Measurements from ENCODE around the gene KIAA1671. TPM values are rescaled to one million over a fixed set of nuclear protein-coding genes. Genes with fewer than 3 reads are reported as not detected.
"Not testable (repeated sequence)": the region's sequence is repeated elsewhere in the genome, so short reads cannot be mapped to it uniquely, and the experiment has no call there.

Gene KIAA1671
- total RNA-seq, 1 donor from 2014 or later: 12.8 TPM

DNA sequence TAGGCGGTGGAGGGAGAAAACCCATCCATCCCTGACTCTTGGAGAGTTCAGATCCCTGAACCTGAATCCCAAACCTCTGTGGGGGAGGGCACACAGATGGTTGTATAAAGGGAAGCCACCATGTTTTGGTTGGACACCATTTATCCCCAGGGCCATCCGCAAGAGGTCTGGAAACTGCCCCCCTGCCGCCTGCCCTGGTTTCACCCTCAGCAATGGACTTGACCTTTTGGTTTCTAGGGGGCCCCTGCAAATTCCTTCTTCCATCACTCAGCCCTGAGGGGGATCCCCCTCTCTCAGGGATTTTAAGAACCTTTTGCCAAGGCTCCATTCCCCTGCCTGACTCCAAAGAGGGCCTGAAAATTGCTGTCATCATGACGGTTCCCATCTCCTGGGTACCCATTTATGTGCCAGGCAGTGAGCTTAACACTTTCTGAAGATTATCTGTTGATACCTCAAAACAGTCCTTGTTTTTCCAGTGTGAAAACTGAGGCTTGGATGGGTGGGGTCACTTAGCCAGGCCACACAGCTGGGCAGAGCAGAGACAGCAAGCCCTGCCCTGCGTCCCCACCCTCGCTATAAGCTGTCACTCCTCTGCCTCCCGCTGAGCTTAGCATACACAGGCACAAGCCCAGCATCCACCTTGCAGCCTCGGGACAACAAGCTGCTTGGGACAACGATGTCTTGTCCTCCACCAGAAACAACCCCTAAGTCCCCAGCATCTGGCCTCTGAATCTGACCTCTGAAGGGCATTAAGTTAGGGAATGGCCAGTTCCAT lies 213.9 kb downstream of the KIAA1671 start:
- intact Hi-C loops (cut with DNase I): no loop called here
- no peak for ATAC-seq
- no peak for DNase-seq (ENCODE audit: missing footprints)

DNA sequence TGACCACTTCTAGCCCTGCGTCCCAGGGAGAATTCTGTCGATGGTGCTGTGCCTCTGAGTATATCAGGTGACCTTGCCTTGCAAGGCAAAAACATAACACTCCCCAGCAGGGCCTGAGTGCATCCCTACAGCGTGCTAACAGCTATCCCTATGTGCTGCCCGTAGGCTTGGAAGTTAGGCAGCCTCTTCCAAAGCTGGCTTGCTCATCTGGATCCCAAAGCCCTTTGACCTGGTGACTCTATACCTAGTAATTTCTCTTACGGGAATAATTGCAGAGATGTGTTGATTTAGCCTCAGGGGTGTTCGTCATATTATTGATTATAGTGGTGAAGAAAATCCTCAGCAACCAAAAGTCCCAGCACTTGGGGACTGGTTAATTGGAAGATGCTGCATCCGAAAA lies 214.6 kb downstream of the KIAA1671 start:
- DNase-seq (ENCODE audit: missing footprints): no peak
- no peak for ATAC-seq
- intact Hi-C loops (cut with DNase I): no loop called here

DNA sequence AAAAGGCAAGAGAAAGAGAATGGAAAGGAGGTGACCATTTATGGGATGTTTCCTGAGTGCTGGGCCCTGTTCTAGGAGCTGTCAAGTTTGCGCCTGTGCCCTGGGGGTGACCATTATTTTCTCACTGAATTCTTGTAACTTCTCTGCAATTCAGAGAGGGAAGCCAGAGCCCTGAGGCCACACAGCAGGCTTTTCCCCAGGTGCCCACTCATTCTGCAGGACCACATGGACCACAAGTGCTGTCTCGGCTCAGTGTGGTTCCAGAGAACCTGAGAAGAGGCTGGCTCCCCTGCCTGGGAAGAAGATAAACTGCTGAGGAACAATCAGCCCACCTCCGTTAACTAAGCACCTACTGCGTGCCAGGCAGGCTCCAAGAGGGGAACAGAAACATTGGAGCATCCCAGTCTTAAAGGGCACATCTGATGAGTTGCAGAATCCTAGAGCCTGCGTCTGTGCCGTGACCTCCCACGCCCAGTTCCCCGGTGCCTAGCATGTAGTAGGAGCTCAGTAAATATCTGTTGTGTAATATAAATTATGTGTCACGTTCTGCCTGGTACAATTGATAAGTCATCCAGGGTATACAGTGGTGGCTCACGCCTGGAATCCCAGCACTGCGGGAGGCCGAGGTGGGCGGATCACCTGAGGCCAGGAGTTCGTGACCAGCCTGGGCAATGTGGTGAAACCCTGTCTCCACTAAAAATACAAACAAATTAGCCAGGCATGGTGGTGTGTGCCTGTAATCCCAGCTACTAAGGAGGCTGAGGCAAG lies 215.5 kb downstream of the KIAA1671 start:
- intact Hi-C loops (cut with DNase I): no loop called here

DNA sequence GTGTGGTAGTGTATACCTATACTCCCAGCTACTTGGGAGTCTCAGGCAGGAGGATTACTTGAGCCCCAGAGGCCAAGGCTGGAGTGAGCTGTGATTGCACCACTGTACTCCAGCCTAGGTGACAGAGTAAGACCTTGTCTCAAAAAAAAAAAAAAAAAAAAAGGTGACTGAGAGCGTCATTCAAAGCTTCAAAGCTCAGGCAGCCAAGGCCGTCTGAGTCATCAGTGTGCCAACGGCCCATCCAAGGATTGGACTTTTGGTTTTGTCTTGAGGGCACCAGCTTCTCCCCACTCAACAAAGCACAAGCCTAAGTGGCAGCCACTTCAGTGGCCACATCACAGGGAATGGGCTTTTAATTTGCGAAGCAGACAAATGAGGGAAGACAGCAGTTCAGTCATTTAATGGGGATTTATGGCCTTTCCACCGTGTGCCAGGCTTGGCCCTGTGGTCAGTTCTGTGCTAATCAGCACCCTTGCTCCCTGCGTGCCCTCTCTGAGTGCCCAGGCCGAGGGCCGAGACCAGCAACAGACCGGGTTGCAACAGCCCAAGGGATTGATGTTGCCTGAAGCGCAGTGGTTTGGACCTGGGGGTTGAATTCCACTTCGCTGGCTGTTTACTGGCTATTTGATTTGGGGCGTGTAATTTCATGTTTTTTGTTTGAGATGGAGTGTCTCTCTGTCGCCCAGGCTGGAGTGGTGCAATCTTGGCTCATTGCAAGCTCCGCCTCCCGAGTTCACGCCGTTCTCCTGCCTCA lies 216.9 kb downstream of the KIAA1671 start:
- DNase-seq (ENCODE audit: missing footprints) (no peak), ATAC-seq (no peak)
- intact Hi-C loops (cut with DNase I): no loop called here

More for the DNA sequence above, 215.5 kb downstream of the KIAA1671 start:
- DNase-seq (ENCODE audit: missing footprints): no peak
- ATAC-seq: no peak

DNA sequence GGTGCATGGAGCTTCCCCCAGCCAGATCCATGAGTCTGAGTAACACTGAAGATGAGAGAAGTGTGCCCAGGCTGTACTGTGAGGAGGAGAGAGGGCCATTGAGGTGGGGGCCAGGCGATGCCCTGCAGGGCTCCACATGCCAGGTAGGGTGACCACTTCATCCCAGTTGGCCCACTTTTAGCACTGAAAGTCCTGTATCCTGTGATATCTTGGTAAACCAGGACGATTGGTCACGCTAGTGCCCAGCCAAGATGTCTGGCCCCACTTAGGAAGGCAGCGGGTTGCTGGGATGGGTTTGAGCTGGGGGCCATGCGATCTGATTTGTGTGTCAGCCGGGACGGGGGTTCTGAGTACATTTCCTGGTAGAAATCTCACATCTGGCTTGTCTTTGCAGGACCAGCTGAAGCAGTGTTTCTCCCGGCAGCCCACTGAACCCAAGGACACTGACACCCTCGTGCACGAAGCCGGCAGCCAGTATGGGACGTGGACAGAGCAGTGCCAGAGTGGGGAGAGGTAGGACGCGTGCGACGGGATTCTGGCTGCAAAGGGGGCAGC lies 218.0 kb downstream of the KIAA1671 start:
- ATAC-seq (no peak), DNase-seq (ENCODE audit: missing footprints) (no peak)
- intact Hi-C loops (cut with DNase I): no loop called here

DNA sequence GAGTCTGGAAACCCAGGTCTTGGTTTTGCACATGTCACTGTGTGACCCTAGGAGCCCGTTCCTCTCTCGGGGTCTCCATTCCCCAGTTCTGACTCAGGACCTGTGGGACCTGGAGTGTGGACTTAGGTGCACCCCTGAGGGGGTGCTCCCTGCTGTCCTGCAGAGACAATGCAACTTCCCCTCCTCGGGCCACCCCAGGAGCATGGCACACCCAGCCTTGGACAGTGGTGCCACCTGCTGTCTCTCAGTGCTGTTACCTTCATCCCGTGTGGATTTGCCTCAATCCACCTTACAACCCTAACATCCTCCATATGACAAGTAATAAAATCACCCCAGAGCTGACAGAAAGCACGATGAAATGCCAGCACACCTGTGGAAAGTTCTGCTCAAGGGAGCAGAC lies 219.6 kb downstream of the KIAA1671 start:
- peak; percentile 54 for ATAC-seq

DNA sequence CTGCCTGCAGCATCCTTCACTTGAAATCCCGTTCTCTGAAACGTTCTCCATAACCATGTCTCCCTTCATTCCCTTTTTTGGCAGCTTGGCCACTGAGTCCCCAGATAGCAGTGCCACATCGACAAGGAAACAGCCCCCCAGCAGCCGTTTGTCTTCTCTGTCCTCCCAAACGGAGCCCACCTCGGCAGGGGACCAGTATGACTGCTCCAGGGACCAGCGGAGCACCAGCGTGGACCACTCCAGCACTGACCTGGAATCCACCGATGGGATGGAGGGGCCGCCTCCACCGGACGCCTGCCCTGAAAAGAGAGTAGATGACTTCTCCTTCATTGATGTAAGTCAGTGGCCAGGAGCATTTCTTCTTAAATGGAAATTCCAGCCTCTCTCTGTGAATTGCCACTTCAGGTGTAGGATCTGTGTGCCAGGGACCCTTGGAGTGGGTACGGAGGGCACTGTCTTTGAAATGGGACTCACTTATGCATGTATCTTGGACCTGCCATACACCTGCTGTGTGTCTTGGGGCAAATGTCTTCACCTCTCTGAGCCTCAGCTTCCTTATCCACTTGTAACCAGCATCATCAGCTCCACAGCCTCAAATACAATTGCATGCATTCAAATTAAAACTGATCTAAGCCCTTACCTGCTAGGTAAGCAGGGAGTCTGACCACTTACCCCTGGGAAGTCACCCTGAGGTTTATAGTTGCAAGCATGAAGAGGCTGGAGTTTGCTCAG lies 221.8 kb downstream of the KIAA1671 start:
- ATAC-seq: no peak
- intact Hi-C loops (cut with DNase I): no loop called here
- DNase-seq (ENCODE audit: missing footprints): no peak

More for the DNA sequence above, 219.6 kb downstream of the KIAA1671 start:
- DNase-seq (ENCODE audit: missing footprints): no peak
- intact Hi-C loops (cut with DNase I): loop anchor here (1.0 kb wide), 2 partner anchors 61 to 91 kb away; no protein-coding TSS in a partner anchor

DNA sequence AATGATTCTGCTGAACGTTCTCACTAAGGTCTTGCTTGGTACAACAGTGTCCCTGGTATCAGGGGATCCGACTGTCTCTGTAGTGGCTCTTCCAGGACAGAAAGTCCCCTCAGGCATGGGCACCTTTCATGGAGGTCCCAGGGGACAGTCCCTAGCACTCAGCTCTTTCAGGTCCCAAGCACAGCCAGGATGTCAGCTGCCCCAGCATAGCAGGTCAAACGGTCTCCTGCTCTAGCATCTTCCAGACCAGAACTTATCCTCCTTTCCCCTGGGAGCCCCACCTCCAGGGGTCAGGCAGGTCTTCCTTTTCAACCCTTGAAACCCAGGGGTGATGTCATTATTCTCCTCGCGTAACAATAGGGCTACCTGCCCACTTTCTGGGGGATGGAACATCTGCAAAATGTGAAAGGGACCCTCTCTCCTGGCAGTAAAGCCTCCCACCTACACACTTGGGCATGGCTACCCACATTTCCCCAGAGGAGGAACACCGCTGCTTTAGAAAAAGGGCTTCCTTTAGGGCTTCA lies 222.4 kb downstream of the KIAA1671 start:
- no peak for ATAC-seq
- intact Hi-C loops (cut with DNase I): no loop called here

DNA sequence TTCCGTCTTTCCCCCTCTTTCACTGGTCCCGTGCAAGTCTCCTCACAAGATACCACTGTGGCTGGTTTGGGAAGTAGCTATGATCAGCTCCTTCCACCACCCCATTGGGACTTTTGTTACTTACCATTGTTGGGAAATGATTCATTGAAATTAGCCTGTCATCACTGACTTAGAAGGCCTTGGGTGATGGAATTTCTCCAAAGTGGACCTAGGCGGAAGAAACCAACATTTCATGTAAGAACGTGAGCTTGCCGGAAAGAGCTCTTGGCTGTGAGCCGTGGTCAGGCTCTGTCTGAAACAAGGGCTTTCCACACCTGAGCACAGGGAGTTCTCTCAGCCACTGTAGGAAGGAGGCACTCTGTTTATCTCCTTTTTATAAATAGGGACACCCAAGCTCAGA lies 223.7 kb downstream of the KIAA1671 start:
- ATAC-seq (no peak), DNase-seq (ENCODE audit: missing footprints) (no peak)
- intact Hi-C loops (cut with DNase I): no loop called here

More for the DNA sequence above, 222.4 kb downstream of the KIAA1671 start:
- no peak for DNase-seq (ENCODE audit: missing footprints)

DNA sequence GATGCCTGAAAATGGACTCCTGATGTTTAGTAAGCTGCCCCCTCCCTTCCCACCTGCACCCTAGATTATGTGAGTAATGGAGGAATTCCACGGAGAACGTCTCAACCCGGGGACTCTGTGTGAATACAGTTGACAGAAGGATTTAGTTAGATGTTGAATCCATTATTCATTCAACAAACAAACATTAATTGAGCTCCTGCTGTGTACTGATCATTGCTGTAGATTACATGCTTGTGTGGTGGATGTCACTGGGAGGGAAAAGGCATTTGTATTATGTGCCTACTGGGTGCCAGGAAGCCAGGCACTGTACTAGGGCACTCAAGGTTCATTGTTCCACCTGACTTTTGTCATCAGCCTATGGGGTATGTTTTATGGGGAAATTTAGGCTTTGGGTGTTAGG lies 224.3 kb downstream of the KIAA1671 start:
- DNase-seq (ENCODE audit: missing footprints) (no peak), ATAC-seq (no peak)
- intact Hi-C loops (cut with DNase I): no loop called here

DNA sequence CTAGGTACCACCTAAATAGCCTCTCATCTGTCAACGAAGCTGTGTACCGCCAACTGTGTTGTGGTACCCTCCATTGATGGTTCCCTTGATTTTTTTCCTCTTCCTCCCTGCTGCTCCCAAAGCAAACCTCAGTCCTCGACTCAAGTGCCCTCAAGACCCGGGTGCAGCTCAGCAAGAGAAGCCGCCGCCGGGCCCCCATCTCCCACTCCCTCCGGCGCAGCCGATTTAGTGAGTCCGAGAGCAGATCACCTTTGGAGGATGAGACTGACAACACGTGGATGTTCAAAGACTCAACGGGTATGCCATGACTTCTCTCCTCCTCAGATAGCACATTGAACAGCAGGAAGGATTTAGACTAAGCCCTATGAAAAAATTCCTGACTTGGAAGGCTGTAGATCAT lies 224.7 kb downstream of the KIAA1671 start:
- ATAC-seq (no peak), DNase-seq (ENCODE audit: missing footprints) (no peak)
- intact Hi-C loops (cut with DNase I): no loop called here

DNA sequence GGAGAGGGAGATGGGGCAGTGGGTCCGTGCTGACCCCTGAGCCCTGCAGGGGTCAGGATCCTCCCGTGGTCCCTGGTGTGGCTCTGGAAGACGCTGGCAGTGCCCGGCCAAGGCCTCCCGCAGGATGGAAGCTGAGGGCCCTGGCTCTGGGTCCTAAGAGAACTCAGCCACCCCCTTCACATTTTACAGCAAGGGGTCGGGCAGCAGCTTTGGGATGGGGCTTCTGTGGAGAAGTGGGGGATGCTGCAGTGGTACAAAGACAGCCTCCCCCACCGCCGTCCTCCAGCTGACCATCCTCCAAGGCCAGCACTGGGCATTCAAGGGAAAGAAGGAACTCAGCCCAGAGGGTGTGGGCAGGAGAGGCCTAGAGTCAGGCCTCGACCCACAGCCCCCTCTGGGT lies 225.4 kb downstream of the KIAA1671 start:
- ATAC-seq (no peak), DNase-seq (ENCODE audit: missing footprints) (no peak)
- intact Hi-C loops (cut with DNase I): no loop called here

DNA sequence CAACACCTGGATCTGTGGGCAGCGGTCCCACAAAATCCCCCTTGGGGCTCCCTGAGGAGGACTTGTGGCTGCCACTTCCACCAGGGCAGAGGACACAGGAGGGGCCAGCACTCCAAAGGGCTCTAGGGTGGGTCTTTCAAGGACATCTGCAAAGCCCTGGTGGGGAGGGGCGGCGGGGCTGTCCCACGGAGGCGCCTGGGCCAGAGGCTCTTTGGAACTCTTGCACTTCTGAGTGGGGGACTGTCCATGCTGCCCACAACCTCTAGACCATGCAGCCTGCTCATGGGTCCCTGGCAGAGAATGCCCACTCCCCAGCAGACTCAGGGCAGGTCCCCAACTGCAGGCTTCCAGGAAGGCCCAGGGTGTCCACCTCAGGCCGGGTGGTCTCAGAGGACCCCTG lies 225.8 kb downstream of the KIAA1671 start:
- ATAC-seq: peak; percentile 35
- intact Hi-C loops (cut with DNase I); DNase-seq (ENCODE audit: missing footprints): not testable (repeated sequence)

DNA sequence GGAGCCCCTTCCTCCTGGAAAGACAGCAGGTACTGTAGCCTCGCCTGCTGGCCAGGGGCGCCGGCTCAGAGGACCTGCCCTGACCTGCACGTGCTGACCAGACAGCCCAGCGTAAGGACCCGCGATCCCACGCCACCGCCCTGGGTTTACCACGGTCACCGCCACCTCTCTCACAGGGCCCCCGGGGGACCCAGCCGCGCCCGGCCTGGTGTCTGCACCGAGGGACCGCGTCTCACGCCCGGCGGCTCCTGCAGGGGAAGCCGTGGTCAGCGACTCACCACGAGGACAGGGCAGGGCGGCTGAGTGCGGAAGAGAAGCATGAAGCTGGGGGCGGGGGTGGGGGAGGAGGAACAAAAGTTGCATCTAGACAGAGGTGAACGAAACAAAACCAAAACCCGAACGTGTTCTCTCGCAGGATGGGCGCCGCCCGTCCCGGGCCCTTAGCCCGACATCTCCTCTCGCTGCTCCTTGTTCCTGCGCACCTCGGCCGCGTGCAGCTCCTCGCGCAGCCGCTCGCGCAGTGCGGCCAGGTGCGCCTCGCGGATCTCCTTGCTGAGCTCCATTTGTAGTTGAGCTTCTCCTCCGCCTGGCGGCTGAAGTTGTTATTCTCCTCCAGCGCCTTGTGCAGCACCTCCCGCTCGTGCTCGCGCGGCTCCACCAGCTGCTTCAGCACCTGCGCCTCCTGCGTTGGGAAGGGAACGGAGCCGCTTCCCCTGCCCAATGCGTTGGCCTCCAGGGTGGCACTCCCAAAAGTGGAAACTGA lies 226.5 kb downstream of the KIAA1671 start:
- DNase-seq (ENCODE audit: missing footprints): not testable (repeated sequence)
- peak; percentile 55 for ATAC-seq

DNA sequence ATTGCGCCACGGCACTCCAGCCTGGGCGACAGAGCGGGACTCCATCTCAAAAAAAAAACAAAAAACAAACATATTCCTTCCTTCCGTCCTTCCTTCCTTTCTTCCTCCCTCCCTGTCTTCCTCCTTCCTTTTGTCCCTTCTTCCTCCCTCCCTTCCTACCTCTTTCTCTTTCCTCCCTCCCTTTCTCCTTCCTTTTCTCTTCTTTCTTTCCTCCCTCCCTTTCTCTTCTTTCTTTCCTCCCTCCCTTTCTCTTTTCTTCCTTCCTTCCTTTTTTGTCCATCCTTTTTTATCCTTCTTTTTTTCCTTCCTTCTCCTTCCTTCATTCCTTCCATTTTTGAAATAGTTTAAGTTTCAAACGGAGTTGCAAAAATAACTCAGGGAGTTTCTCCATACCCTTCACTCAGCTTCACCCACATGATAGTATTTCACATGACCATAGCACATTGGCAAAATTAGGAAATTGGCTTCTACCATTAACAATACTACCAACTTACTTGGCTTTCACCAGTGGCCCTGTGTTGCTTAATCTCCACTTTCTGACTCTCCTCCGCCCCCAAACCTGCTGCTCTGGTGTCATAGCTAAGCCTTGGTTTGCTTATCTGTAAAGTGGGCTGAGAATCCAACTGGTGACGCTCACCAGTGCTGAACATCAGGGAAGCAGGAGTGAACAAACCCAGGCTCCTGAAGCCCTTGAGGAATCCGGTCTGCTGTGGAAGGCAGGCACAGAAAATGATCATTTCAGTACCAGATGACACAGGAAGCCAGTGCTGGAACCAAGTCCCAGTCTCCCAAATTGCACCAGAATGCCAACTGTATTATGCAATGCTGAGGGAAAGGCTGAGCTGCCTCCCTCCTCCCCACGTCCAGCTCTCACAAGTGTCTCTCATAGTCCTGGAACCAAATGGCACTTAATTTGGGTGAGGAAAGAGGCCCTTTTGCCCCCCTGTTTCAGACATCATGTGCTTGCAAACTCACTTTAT lies 229.9 kb downstream of the KIAA1671 start:
- DNase-seq (ENCODE audit: missing footprints) (no peak), ATAC-seq (no peak)
- intact Hi-C loops (cut with DNase I): no loop called here

More for the DNA sequence above, 226.5 kb downstream of the KIAA1671 start:
- intact Hi-C loops (cut with DNase I): not testable (repeated sequence)

DNA sequence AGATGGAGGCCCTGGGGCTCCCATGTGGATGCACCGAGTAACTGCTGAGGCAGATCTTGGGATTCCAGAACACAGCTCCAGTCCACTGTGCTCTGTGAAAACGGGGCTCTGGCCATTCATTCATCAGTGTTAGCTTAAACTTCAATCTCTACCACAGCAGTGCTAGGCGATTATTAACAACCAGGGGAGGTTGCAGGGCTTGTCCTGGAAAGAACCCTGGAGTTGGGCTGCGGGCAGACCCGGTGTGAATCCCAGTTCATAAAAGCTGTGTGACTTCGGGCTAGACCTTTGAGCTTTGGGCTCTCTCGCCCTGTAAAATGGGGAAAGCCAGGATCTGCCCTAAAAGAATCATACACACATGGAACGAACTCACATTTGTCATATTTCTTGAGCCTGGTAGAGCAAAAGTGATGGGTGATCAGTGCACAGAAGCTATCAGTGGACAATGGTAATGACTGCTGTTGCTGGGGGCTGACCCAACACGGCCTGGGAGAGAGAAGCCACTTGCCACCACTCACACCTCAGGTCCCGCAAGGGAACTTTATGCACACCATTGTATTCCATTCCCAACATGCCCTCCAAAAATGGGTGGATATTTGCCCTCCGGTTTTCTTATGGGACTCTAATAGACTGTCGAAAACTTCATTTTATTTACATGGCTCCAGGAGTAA lies 231.6 kb downstream of the KIAA1671 start:
- intact Hi-C loops (cut with DNase I): no loop called here
- DNase-seq (ENCODE audit: missing footprints) (no peak), ATAC-seq (no peak)

Measured in Right ventricle myocardium inferior (tissue), 1 donor.